GM21423 (cell line): Measurements from ENCODE around the gene UBAP2.

Experiments used
- ATAC-seq: cut with Tn5 transposase; IDR thresholded peaks from one replicate; pipeline ENCODE4 v1.9.1; 2021; ENCODE audit warnings: mild to moderate bottlenecking, moderate library complexity; ENCODE audit not compliant: unreplicated experiment

Gene UBAP2

DNA sequence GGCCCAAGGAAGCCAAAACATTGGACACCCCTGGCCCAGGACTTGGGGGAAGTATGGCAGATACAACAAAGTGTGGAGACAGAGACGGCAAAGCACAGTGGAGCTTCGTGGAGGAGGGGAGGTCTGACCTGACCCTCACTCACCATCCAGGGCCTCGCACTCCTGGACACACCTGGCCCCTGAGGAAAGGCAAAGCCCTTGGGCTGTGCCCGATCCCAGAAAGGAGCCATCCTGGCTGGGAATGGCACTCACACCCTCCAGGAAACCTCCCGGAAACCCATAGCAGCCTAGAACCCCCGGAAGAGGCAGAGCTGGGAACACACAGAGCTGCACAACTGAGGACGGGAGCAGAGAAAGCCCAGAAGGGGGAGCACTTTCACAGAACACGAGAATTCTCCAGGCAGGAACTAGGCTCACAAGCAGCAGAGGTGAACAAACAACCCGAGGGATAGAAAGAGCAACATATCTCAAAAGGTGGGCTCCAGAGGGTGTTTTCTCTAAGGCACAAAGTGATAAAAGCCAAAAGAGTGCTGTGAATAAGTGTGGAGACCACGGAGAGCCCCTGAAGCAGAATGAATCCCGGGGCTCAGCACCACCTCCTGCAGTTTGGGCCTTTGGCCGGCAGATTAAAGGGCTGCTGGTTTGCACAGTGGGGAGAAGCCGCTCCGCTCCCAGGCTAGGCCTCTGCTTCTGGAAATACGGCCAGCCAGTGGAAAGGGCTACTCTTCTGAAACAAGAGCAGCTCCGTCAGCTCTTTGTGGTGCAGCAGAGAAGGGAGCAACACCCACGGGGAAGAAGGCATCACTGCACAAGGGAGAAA lies 123.5 kb downstream of the UBAP2 start:
- no peak for ATAC-seq

DNA sequence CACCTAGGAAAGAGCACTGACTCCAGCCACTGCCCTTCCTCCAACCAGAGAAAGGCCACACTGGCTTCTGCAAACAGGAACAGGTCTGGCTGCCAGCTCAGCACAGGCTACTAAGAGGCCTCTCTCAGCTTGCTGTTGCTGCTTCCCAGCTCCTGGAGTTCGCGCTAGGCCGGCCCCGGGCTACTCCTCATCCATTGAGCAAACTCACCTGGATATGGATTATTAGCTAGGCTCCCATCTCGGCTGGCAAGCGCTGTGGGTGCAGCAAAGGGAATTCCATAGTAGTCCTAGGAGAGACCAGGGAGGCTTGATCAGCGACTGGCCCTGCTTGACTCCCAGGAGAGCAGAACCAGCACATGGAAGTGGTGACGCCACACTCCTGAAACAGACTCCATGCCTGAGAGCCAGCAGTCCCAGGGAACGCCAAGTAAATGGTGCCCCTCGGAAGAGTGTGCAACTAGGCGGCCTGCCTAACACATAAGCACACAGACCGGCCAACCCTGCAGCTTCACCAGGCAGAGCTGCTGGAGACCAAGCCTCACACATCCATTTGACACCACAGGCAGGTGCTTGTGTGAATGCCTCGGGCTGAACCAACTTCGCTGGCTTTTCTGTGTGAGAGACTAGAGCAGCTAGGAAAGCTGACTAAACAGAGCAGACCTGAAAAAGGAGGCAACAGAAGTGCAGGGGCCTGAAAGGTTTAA lies 124.5 kb downstream of the UBAP2 start:
- ATAC-seq: no peak

DNA sequence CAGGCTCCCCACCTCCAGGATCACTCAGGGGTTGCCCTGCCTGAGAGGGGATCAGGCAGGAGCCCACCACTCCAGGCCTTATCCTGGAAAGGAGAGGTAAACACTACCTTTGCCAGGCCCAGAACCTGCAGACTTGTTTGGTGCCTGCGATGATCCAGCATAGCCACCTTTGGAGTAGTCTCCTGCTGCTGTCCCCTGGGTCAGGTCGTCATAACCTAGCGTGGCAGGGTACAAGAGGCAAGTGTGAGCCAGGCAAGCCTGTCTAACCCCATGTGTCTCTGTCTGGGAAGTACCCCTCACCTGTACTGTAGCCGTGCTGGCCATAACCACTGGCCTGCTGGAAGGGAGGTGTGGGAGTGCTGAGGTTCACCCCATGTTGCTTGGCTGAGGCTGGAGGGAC lies 125.6 kb downstream of the UBAP2 start:
- no peak for ATAC-seq

DNA sequence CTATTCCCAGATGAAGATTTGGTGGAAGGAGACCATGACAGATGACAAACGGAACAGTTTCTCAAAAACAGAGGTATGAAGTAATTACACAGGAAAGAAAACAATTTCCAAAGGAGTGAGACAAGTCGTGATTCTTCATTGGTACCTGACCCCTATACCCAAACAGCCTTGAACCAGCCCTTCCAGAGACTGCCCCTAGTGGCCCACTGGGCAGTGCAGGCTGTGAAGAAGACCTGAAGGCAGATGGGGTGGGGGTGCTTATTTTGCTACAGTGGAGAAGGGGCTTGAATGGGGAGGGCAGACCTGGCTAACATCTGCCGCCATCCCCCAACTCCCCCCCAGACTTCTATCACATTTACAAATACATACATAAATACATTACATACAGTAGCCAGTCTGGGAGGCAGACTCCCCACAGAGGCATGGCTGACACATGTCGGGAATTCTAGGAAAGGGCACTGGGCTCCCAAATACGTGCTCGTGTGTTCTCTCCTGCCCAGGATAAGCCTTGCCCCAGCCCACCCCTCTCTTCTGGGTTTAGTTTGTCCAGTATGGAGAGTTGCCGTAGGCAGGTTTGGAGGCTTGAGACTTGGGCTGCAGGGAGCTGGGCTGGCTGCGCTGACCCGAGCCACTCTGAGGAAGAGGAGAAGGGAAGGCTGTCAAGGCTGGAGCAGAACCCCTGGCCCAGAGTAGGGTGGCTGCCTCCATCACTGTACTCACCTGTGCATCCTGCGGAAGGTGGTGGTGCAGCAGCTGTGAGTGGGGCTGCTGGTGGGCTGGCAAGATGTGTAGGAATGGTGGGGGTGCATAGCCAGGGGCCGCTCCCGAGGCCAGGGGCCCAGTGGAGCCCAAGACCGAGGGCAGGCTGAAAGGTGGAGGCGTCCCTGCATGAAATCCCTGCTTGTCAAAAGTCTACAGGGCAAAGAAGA lies 126.5 kb downstream of the UBAP2 start:
- ATAC-seq: no peak

DNA sequence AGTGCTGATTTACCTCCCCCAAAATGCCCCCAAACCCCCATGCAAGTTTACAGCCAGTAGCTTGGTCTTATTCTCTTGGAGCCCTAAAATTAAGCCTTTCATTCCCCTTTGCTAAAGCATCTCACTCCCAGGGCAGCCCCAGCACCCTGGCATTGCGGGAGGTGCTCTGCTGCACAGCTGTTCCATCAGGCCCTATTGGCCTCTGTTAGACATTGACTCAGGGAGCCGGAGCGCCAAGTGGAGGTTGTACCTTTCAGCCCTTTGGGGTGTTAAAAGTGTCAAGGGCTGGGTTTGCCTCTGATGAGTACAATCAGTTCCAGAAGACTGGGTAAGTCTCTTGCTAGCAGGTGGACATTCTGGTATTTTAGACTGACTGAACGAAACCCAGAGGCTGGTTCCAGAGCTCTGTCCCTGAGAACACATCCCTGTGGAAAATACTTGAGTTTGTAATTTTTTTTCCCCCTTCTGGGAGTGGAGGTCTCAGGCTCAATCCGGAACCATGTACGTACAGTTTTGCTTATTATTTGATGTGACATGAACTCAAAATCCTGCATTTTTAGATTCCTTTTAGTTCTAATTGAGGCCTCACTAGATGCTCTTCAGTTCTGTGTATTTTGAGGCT lies 129.3 kb downstream of the UBAP2 start:
- ATAC-seq: no peak

DNA sequence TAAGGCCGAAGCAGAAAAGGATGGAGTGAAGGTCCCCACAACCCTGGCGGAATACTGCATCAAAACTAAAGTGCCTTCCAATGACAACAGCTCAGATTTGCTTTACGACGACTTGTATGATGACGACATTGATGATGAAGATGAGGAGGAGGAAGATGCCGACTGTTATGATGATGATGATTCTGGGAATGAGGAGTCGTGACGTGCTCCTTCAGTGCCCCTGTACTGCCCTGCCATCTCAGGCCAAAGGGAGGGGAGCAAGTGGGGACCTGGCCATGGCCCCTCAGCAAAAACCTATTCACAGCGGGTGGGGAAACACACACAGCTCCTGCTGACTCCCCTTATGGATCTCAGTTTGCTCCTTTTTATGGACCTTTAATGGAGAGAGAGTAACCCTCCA lies 131.7 kb downstream of the UBAP2 start:
- no peak for ATAC-seq

DNA sequence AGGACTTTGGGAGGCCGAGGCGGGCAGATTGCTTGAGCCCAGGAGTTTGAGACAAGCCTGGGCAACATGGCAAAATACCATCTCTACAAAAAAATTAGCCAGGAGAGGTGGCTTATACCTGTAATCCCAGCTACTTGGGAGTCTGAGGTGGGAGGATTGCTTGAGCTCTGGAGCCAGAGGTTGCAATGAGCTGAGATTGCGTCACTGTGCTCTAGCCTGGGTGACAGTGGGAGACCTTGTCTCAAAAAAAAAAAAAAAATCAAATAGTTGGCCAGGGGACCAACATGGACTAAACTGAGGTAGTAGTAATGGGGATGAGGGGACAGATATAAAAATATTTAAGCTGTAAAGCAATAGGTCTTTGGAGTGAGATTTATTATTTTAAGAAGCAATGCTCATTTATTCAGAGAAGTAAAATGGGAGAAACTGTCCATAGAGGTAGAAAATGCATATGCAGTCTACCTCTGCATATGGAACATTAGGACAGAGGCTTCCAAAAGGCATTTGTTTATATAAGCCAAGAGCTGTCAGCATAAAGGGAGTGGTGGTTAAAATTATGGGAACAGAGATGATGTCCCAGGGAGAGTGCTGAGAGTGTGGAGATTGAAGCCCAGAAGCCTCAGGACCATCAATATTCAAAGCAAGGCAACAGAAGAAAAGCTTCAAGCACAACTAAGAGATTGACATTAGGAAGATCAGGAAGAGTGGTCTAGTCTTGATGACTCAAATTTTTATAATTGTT lies 133.6 kb downstream of the UBAP2 start:
- no peak for ATAC-seq

DNA sequence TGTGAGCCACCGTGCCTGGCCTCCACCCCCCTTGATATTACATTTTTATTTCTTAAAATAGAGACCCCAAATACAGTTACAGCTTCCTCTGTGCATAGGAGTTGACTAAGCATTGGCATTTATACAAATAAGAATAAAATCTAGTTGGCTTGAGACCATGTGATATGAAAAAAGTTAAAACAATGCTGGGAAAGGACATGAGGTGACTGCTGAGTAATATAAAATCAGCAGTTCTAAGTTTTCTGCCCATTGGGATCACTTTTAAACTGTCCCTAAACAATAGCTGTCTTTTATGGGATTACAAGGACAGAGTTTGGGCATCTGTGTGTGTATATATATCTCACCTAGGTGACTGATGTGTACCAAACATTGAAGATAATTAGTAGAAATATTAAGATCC lies 135.1 kb downstream of the UBAP2 start:
- ATAC-seq: no peak

DNA sequence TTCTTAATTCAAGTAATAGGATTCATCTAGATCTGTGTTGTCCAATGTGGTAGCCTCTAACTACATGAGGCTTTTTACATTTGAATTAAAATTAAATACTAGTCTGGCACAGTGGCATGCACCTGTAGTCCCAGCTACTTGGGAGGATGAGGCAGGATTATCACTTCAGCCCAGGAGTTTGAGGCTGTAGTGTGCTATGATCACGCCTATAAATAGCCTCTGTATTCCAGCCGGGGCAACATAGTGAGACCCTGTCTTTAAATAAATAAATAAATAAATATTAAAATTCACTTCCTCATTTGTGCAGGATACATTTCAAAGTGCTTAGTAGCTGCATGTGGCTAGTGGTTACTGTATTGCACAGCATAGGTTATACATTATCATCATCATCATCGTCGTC lies 139.9 kb downstream of the UBAP2 start:
- no peak for ATAC-seq

DNA sequence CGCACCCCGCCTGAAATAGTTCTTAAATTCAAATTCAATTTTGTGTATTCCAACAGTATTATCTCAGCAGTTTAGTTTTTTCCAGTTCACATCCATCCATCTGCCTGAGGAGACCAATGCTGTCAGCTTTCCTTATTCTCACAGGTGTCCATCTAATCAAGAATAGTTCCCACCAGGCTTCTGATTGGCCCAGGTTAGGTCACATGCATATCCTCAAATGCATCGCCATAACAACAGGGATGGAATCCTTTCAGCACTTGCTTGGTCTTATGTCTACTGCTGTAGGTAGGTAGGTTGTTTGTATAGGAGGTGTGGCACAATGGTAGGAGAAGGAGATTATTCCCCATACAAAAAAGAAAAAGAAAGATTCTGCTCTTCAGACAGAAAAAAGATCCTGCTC lies 140.6 kb downstream of the UBAP2 start:
- no peak for ATAC-seq

DNA sequence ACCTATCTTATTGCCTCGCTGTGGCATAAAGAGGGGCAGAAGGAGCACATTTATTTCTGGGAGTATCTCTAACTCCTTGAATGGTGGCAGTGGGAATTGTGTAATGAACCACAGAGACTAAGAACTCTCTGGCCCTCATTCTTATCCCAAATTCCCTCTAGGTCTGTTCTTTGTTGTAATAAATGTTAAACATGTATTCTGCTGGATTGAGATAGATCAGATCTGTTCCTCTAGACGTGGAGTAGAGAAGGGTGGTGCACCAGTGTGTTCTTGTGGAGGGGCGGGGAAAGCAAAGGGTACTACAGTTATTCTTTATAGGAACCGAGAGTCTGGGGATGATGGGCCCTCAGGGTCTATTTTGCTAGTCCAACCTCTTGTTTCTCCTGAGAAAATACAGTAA lies 141.3 kb downstream of the UBAP2 start:
- no peak for ATAC-seq

DNA sequence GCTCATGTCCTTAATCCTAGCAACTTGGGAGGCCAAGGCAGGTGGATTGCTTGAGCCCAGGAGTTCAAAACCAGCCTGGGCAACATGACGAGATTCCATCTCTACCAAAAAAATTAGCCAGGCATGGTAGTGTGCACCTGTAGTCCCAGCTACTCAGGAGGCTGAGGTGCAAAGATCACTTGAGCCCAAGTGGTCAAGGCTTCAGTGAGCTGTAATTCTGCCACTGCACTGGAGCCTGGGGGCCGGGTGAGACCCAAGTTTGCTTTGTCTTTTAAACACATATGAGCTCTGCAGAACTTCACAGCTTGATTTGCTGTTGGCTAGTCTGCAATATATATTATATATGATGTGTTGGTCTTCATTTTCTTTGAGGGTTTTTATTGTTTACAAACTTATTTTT lies 141.9 kb downstream of the UBAP2 start:
- no peak for ATAC-seq

DNA sequence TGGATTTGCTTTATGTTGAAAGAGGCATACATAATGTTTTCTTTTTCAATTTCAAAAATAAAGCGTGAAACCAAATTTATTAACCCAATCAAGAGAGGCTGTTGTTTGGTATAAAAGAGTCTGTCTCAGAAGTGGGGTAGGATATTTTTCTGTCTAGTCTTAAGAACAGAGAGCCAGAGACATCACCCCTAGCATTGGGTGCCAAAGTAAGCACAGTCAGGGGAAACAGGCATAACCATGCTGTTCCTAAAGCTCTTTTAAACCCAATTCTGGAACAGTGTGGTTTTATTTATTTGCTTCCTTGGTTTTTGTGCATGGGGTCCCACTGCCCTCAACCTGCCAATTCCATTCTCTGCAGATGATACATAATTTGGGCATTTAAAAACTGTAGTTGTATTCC lies 143.6 kb downstream of the UBAP2 start:
- no peak for ATAC-seq

DNA sequence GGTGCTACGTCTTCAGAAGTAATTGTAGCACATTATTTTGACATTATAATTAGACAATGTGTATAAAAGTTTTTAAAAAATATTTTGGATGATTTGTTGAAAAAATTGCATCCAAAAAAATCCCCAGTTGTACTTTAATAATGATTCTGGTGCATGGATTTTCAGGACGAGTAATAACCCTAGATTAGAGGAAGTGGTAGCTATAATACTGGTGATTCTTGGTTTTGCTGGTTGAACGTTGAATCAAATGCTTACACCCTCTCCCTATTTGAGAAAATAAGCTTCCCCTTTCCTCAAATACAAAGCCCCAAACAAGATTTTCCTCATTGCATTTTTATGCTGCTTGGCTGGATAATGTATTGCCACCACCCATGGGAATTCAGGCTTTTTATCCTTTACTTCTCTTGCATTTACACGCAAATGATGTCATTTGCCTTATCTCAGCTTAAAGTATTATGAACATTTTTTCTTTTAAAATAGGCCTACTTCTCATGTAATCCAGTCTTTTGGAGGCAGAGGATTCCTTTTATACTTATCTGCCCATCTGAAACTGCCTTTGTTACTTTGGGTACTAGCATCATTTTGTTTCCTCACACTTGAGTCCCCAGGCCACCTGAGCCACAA lies 145.4 kb downstream of the UBAP2 start:
- no peak for ATAC-seq

DNA sequence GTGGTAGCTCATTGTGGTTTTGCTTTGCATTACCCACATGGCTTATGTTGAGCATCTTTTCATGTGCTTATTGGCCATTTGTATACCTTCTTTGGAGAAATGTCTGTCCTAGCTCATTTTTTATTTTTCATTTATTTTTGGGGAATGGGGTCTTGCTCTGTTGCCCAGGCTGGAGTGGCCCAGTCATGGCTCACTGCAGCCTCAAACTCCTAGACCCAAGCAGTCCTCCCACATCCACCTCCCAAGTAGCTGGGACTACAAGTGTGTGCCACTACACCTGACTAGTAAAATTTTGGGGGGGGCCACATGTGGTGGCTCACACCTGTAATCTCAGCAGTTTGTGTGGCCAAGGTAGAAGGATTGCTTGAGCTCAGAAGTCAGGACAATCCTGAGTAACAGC lies 154.4 kb downstream of the UBAP2 start:
- ATAC-seq: no peak

DNA sequence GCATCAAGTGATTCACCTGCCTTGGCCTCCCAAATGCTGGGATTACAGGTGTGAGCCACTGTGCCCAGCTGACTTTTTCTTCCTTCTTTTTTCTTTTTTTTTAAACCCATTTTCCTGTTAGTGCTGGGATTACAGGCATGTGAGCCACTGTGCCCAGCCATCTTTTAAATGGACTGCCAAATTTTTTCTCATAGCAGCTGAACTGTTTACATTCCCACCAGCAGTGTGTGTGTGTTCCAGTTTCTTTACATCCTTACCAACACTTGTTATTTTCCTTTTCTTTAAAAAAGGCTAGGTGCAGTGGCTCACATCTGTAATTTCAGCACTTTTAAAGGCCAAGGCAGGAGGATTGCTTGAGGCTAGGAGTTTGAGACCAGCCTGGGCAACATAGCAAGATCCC lies 154.8 kb downstream of the UBAP2 start:
- no peak for ATAC-seq

DNA sequence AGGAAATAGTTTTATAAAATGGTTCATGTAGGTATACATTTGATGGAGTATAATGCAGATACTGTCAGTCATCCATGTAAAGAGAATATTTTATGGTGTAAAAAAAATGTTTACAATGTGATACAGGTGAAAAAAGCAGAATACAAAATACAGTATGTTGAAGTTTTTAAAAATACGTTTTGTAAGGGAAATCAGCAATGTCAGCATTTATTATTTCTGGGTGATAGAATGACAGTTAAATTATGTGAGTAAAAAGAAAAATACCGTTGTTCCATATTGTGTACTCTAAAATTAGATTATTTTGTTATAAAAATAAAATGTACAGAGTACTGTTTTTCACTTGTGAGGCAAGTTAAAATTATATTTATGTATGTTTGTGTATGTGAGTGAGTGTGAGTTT lies 162.7 kb downstream of the UBAP2 start:
- no peak for ATAC-seq

DNA sequence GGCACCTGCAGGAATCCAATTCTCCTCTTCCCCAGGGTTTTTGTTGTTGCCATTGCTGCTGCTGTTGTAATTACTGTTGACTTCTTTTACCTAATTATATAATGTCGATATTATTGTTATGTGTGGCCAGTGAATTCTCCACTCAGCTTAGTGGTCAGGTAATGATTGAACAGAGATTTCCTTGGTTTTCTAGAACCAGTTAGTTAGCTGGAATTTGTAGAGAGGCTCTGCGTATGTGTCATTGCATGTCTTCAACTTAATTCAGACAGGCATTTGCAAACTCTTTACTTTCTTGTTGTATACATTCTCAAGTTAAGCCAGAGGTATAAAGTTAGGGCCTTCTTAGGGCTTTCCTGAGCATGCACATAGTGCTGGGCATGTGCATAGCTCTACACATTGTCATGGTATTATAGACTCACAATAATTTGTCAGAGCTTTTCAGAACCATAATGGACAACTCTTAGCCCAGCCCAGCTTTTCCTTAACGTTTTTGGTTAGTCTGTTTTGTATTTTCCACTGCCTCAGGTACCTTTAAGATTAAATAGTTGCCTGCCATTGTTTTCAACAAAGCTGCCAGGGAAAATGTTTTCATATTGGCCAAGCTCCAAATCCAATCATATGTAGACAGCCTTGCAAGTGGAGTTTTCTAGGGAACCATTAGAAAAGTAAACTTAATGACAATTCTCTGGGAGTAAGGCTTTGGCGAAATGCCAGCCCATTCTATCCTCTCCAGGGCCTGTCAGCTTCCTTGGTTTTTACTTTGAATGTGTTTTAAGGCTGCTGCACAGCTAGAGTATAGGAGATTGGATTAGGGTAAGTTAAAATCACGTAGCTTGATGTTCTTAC lies 163.6 kb downstream of the UBAP2 start:
- no peak for ATAC-seq

DNA sequence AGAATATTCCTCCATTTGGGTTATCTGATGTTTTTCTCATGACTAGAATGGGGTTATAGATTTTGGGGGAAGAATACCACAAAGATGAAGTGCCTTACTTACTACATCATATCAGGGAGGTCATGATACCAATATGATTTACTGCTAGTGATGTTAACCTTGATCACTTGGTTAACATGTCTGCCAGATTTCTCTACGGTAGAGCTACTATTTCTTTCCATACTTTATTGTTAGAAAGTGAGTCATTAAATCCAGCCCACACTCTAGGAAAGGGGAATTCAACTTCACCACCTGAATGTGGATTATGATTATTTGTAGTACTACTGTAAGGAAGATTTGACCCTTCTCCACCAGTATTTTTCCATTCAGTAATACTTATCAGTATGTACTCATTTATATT lies 167.1 kb downstream of the UBAP2 start:
- no peak for ATAC-seq
